K562 (cell line): ENCODE data around the gene HACL1. TPM values are rescaled to one million over a fixed set of nuclear protein-coding genes. Genes with fewer than 3 reads are reported as not detected.

Experiments
- ADNP ChIP-seq: fragments of 200-800 bp; sonication (Bioruptor generic); IDR thresholded peaks from 2 replicates; pipeline ENCODE4 v1.6.1; 2016; ENCODE audit warnings: missing genetic modification characterization, missing compliant biosample characterization
- CBX3 ChIP-seq, 2 experiments: IDR thresholded peaks; 1 replicate in 1 of 2; 2 replicates in 1 of 2; pipeline ENCODE4 v1.6.1; 2012; ENCODE audit warnings: inconsistent platforms in 2 of 2, low read length in 2 of 2, borderline replicate concordance in 1 of 2, control low read depth in 1 of 2
- CREM ChIP-seq: IDR thresholded peaks from 2 replicates; pipeline ENCODE4 v1.6.1; 2014; ENCODE audit warnings: antibody characterized with exemption, low read depth
- EHMT2 ChIP-seq: fragments of 450-650 bp; IDR thresholded peaks from 2 replicates; pipeline ENCODE4 v1.6.1; 2018; ENCODE audit warnings: antibody characterized with exemption
- JUNB ChIP-seq: fragments of 450-650 bp; formaldehyde crosslinking; conservative IDR thresholded peaks from 2 replicates; pipeline ENCODE4 v1.4.0; 2020; ENCODE audit warnings: mild to moderate bottlenecking
- KDM5B ChIP-seq: fragments of 200-600 bp; sonication (generic); IDR thresholded peaks from 2 replicates; pipeline ENCODE4 v1.6.1; 2012; ENCODE audit warnings: low read depth, mild to moderate bottlenecking, moderate library complexity, low read length, control low read depth, inconsistent platforms; ENCODE audit not compliant: insufficient replicate concordance
- KHSRP ChIP-seq: fragments of 450-650 bp; IDR thresholded peaks from 2 replicates; pipeline ENCODE4 v1.6.1; 2017
- KLF16 ChIP-seq: IDR thresholded peaks from 2 replicates; pipeline ENCODE4 v1.6.1; 2016; ENCODE audit warnings: antibody characterized with exemption
- L3MBTL2 ChIP-seq: fragments of 450-650 bp; IDR thresholded peaks from 2 replicates; pipeline ENCODE4 v1.6.1; 2016; ENCODE audit warnings: mild to moderate bottlenecking, moderate library complexity
- LCOR ChIP-seq: sonication (generic); formaldehyde crosslinking; IDR thresholded peaks from 2 replicates; pipeline ENCODE4 v1.8.0; 2022; ENCODE audit warnings: mild to moderate bottlenecking, missing genetic modification reagents
- PHTF2 ChIP-seq: fragments of 250-450 bp; sonication (Bioruptor Pico); IDR thresholded peaks from 2 replicates; pipeline ENCODE4 v1.5.0; 2021; ENCODE audit warnings: mild to moderate bottlenecking
- POLR2H ChIP-seq: IDR thresholded peaks from 2 replicates; pipeline ENCODE4 v1.6.1; 2016; ENCODE audit warnings: missing genetic modification characterization, low read depth, mild to moderate bottlenecking, control low read depth, missing compliant biosample characterization, moderate library complexity
- PTRF ChIP-seq: fragments of 450-650 bp; IDR thresholded peaks from 2 replicates; pipeline ENCODE4 v1.6.1; 2016; ENCODE audit warnings: mild to moderate bottlenecking, missing genetic modification characterization, missing compliant biosample characterization
- RAD51 ChIP-seq: fragments of 450-650 bp; IDR thresholded peaks from 2 replicates; pipeline ENCODE4 v1.7.1; 2016; ENCODE audit warnings: low read depth, mild to moderate bottlenecking, borderline replicate concordance
- RBM14 ChIP-seq: fragments of 200-400 bp; formaldehyde crosslinking; IDR thresholded peaks from 2 replicates; pipeline ENCODE4 v1.6.1; 2018; ENCODE audit warnings: low read depth, mild to moderate bottlenecking, low read length, moderate library complexity, borderline replicate concordance; ENCODE audit not compliant: insufficient read depth
- RNF2 ChIP-seq: sonication (generic); IDR thresholded peaks from 2 replicates; pipeline ENCODE4 v1.6.1; 2016
- SAFB2 ChIP-seq: fragments of 200-400 bp; formaldehyde crosslinking; IDR thresholded peaks from 2 replicates; pipeline ENCODE4 v1.6.1; 2018; ENCODE audit warnings: borderline replicate concordance, low read length, low read depth, moderate library complexity; ENCODE audit not compliant: severe bottlenecking
- SLC30A9 ChIP-seq: fragments of 250-450 bp; sonication (Bioruptor Pico); IDR thresholded peaks from 2 replicates; pipeline ENCODE4 v1.8.0; 2022; ENCODE audit warnings: mild to moderate bottlenecking, moderate library complexity
- STAT5B ChIP-seq: fragments of 250-450 bp; sonication (Bioruptor Pico); IDR thresholded peaks from 2 replicates; pipeline ENCODE4 v1.8.0; 2021; ENCODE audit warnings: mild to moderate bottlenecking, inconsistent platforms
- TBP ChIP-seq: optimal IDR thresholded peaks from 2 replicates; pipeline ENCODE3; 2011; ENCODE audit warnings: low read depth, low read length, improper control_type of control experiment
- ZNF354B ChIP-seq: fragments of 250-450 bp; sonication (Bioruptor Pico); IDR thresholded peaks from 2 replicates; pipeline ENCODE4 v1.4.0; 2020
- polyA plus RNA-seq, 8 experiments: library from polyadenylated mRNA; depleted of rRNA in 4 of 8; stranded (reverse) in 5 of 8; unstranded in 3 of 8; fragments of >200 nt; fragmentation: Nextera tagmentation in 2 of 8; fragmentation: Illumina TruSeq in 1 of 8; extraction: Ambion mirVana in 2 of 8; extraction: Trizol in 1 of 8; gene quantifications; 2 replicates each; pipeline versions ENCODE4 v1.2.1 to v1.2.3, GENCODE V29; 2011 to 2014; ENCODE audit warnings: inconsistent platforms in 1 of 8, missing spikeins in 1 of 8
- total RNA-seq, 7 experiments: library from RNA; depleted of rRNA in 6 of 7; stranded (reverse); fragments of >200 nt in 6 of 7; fragmentation: Illumina TruSeq in 2 of 7; extraction: Trizol in 2 of 7; gene quantifications; 2 replicates each; pipeline versions ENCODE4 v1.2.1 to v1.2.3, GENCODE V29; 2011 to 2021; ENCODE audit warnings: low replicate concordance in 1 of 7
- TF ChIP-seq, protein P1 (sequence below): fragments of 450-650 bp; formaldehyde crosslinking; IDR thresholded peaks from 2 replicates; pipeline ENCODE4 v1.4.0; 2020; ENCODE audit warnings: mild to moderate bottlenecking, moderate library complexity
- TF ChIP-seq, protein P2 (sequence below): sonication (generic); formaldehyde crosslinking; IDR thresholded peaks from 2 replicates; pipeline ENCODE4 v1.5.0; 2020; ENCODE audit warnings: missing genetic modification reagents
- TF ChIP-seq, protein P3 (sequence below): IDR thresholded peaks from 2 replicates; pipeline ENCODE4 v1.6.1; 2014; ENCODE audit warnings: antibody characterized with exemption
- TF ChIP-seq, protein P4 (sequence below): sonication (generic); formaldehyde crosslinking; IDR thresholded peaks from 2 replicates; pipeline ENCODE4 v1.9.0; 2022; ENCODE audit warnings: mild to moderate bottlenecking, missing genetic modification reagents

Gene HACL1
- total and polyA plus RNA-seq, 9 of the 15 experiments (the other 6 are each of a cell fraction or from before 2014, with no cell fraction given), result 18.9 to 61.5 (median 30.5) TPM

DNA sequence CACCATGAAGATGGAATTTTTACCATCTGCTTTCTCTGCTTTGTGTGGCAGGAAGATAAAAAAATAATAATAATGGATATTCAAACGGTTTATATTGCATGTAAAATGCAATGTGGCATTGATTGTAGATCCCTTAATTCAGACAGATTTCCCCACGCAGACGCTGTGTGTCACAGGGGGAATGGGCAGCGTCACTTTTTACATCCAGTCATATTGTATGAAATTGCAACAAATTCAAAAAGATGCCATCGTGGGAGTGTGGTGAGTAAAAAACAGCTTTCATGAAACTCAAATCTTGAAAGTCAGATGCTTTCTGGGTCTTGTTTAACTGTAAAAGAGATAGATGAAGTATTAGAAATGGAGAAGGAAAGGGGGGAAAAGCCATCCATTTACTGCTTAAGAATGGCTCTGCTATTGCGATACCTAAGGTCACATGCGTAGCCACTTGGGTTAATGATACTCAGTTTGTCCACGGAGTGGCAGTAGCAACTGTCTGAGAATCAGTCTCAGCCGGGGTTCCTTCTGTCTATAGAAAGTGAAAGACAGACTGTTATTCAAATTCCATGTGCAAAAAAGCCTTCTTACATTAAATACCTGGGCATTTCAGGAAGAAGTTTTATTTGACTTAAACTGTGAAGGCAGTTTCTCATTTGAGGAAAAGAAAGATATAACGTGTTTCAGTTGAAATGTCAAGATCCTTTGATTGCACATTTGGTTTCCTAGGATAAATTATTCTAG, 28.7 kb upstream of the HACL1 start (continued):
- no peak for TF ChIP-seq RBM14
- peak; percentile 17; the same call in 1 of the 2 replicates for TF ChIP-seq PTRF (tag)
- TF ChIP-seq L3MBTL2, result 0 out of 2 replicates have a peak, but pooled peaks have one; percentile 41
- TF ChIP-seq EHMT2, result peak; percentile 29; the same call in 1 of the 2 replicates
- TF ChIP-seq RNF2, result no peak; the same call in 1 of the 2 replicates
- TF ChIP-seq, protein P1, sequence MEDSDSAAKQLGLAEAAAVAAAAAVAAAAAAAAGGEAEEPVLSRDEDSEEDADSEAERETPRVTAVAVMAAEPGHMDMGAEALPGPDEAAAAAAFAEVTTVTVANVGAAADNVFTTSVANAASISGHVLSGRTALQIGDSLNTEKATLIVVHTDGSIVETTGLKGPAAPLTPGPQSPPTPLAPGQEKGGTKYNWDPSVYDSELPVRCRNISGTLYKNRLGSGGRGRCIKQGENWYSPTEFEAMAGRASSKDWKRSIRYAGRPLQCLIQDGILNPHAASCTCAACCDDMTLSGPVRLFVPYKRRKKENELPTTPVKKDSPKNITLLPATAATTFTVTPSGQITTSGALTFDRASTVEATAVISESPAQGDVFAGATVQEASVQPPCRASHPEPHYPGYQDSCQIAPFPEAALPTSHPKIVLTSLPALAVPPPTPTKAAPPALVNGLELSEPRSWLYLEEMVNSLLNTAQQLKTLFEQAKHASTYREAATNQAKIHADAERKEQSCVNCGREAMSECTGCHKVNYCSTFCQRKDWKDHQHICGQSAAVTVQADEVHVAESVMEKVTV (CRISPR knock-in tag), result peak; percentile 67
- no peak for TF ChIP-seq ZNF354B (CRISPR knock-in tag)
- TF ChIP-seq KLF16, result peak; percentile 36; the same call in 1 of the 2 replicates
- TF ChIP-seq KHSRP, result no peak
- no peak for TF ChIP-seq STAT5B (CRISPR knock-in tag)
- no peak for TF ChIP-seq JUNB (CRISPR knock-in tag)
- TF ChIP-seq KDM5B, result no peak
- peak; percentile 20 for TF ChIP-seq TBP
- TF ChIP-seq SLC30A9 (CRISPR knock-in tag), result no peak
- TF ChIP-seq RAD51, result peak; percentile 57; the same call in 1 of the 2 replicates
- TF ChIP-seq, protein P2, sequence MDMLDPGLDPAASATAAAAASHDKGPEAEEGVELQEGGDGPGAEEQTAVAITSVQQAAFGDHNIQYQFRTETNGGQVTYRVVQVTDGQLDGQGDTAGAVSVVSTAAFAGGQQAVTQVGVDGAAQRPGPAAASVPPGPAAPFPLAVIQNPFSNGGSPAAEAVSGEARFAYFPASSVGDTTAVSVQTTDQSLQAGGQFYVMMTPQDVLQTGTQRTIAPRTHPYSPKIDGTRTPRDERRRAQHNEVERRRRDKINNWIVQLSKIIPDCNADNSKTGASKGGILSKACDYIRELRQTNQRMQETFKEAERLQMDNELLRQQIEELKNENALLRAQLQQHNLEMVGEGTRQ (CRISPR knock-in tag), result peak; percentile 71
- no peak for TF ChIP-seq POLR2H (tag)
- TF ChIP-seq, protein P3, sequence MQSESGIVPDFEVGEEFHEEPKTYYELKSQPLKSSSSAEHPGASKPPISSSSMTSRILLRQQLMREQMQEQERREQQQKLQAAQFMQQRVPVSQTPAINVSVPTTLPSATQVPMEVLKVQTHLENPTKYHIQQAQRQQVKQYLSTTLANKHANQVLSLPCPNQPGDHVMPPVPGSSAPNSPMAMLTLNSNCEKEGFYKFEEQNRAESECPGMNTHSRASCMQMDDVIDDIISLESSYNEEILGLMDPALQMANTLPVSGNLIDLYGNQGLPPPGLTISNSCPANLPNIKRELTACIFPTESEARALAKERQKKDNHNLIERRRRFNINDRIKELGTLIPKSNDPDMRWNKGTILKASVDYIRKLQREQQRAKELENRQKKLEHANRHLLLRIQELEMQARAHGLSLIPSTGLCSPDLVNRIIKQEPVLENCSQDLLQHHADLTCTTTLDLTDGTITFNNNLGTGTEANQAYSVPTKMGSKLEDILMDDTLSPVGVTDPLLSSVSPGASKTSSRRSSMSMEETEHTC, result peak; percentile 78
- TF ChIP-seq SAFB2, result no peak
- TF ChIP-seq CREM, result peak; percentile 42; the same call in 1 of the 2 replicates
- peak in 1 of 2 experiments; percentile 50; a peak in 1 of 3 replicates for TF ChIP-seq CBX3 (IDR thresholded peaks at IDR 0.05; ENCODE audit: borderline replicate concordance in 1 of 2, low read length in 2 of 2)
- no peak for TF ChIP-seq PHTF2 (CRISPR knock-in tag)
- TF ChIP-seq, protein P4, sequence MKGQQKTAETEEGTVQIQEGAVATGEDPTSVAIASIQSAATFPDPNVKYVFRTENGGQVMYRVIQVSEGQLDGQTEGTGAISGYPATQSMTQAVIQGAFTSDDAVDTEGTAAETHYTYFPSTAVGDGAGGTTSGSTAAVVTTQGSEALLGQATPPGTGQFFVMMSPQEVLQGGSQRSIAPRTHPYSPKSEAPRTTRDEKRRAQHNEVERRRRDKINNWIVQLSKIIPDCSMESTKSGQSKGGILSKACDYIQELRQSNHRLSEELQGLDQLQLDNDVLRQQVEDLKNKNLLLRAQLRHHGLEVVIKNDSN (CRISPR knock-in tag), result peak; percentile 72
- peak; percentile 24; the same call in 1 of the 2 replicates for TF ChIP-seq LCOR
- TF ChIP-seq ADNP (tag), result 0 out of 2 replicates have a peak, but pooled peaks have one; percentile 23
